ENCODE results near the gene RELL1. TPM values are rescaled to one million over a fixed set of nuclear protein-coding genes. Genes with fewer than 3 reads are reported as not detected.

Gene RELL1
- polyA plus RNA-seq, 1 of the 3 experiments (the other 2 are of a cell fraction), result 4.5 TPM

- H3K9me2 ChIP-seq, result no peaks in the 10 kb centered on the region
- H3F3A ChIP-seq (replicated peaks; ENCODE audit: insufficient read depth), result peaks cover 4% of the 10 kb centered on the region
- TF ChIP-seq FOXM1 (IDR thresholded peaks at IDR 0.05; ENCODE audit: low read depth) (no peak), USF1 (IDR thresholded peaks at IDR 0.05; ENCODE audit: borderline replicate concordance, low read depth) (no peak), ELF1 (IDR thresholded peaks at IDR 0.05) (no peak), FOXJ3 (CRISPR knock-in tag; IDR thresholded peaks at IDR 0.05) (no peak), FOSL2 (IDR thresholded peaks at IDR 0.05; ENCODE audit: borderline replicate concordance, low read depth) (peak; percentile 46; the same call in 1 of the 2 replicates), ZBTB33 (IDR thresholded peaks at IDR 0.05; ENCODE audit: borderline replicate concordance, low read depth) (no peak), PBX3 (IDR thresholded peaks at IDR 0.05) (peak; percentile 58), MXI1 (IDR thresholded peaks at IDR 0.05; ENCODE audit: low read depth, low read length) (no peak), MEF2A (IDR thresholded peaks at IDR 0.05; ENCODE audit: borderline replicate concordance, low read depth) (no peak), SIN3A (IDR thresholded peaks at IDR 0.05; ENCODE audit: borderline replicate concordance, low read depth, low read length) (no peak)
- no peak overlapping the region for H3K27ac ChIP-seq (ENCODE audit: low read depth in 2 of 2, low read length in 1 of 2)
- ChIA-PET CTCF (interaction anchor here (2.1 to 9.6 kb wide), 5 partner anchors 38 to 432 kb away, joined by 7 to 201 read pairs (median 27); no protein-coding TSS in a partner anchor), POLR2A (no interaction called here)
- H2AFZ ChIP-seq (ENCODE audit: low read depth), result no peak overlapping the region
- peaks cover 4% of the 10 kb centered on the region in 2 experiments; a peak in 1 of 4 replicates for H3K4me1 ChIP-seq (ENCODE audit: control insufficient read depth in 1 of 2, insufficient read depth in 2 of 2, low read depth in 1 of 2, low read length in 1 of 2)
- no peak overlapping the region for H3K4me2 ChIP-seq
- H3K4me3 ChIP-seq (ENCODE audit: low read depth in 2 of 2, low read length in 1 of 2), result no peak overlapping the region
- H3K9me3 ChIP-seq, result no peaks in the 10 kb centered on the region
- H3K79me2 ChIP-seq (ENCODE audit: insufficient read depth), result no peaks in the 10 kb centered on the region
- WGBS (ENCODE audit: low lambda C conversion rate), result 91% methylated on average over 4 of the region's 4 CpGs
- no peaks in the 10 kb centered on the region for H3K27me3 ChIP-seq (ENCODE audit: insufficient read depth)
- H4K20me1 ChIP-seq (ENCODE audit: insufficient read depth), result no peaks in the 10 kb centered on the region
- H3K9ac ChIP-seq, result no peak overlapping the region
- no peak for DNase-seq
- H3K36me3 ChIP-seq (replicated peaks in 1 of 2; ENCODE audit: control insufficient read depth in 1 of 2, insufficient read depth in 2 of 2, low read length in 1 of 2), result peaks cover 0 to 5% of the 10 kb centered on the region in 2 experiments
Measured at GRCh38 chr4:37604461-37604860, 81.7 kb downstream of the RELL1 start.

- Histone ChIP-seq H3K9me2 (no peaks in the 10 kb centered on the region), H3K4me3 (ENCODE audit: low read depth in 2 of 2, low read length in 1 of 2) (no peak overlapping the region), H4K20me1 (ENCODE audit: insufficient read depth) (no peaks in the 10 kb centered on the region), H3F3A (replicated peaks; ENCODE audit: insufficient read depth) (peaks cover 4% of the 10 kb centered on the region), H3K27ac (ENCODE audit: low read depth in 2 of 2, low read length in 1 of 2) (no peak overlapping the region), H3K4me2 (no peak overlapping the region), H3K79me2 (ENCODE audit: insufficient read depth) (no peaks in the 10 kb centered on the region), H3K36me3 (replicated peaks in 1 of 2; ENCODE audit: control insufficient read depth in 1 of 2, insufficient read depth in 2 of 2, low read length in 1 of 2) (no peaks in the 10 kb centered on the region), H2AFZ (ENCODE audit: low read depth) (no peak overlapping the region), H3K9me3 (no peaks in the 10 kb centered on the region), H3K27me3 (ENCODE audit: insufficient read depth) (no peaks in the 10 kb centered on the region), H3K4me1 (ENCODE audit: control insufficient read depth in 1 of 2, insufficient read depth in 2 of 2, low read depth in 1 of 2, low read length in 1 of 2) (peaks cover 4% of the 10 kb centered on the region in 2 experiments; a peak in 1 of 4 replicates), H3K9ac (no peak overlapping the region)
- ChIA-PET POLR2A (no interaction called here), CTCF (interaction anchor here (0.6 to 9.6 kb wide), 40 partner anchors 10 to 442 kb away, joined by 3 to 201 read pairs (median 6); no protein-coding TSS in a partner anchor)
- DNase-seq, result no peak
- 88% methylated on average over 5 of the region's 5 CpGs for WGBS (ENCODE audit: low lambda C conversion rate)
- TF ChIP-seq MXI1 (IDR thresholded peaks at IDR 0.05; ENCODE audit: low read depth, low read length) (no peak), CHD2 (IDR thresholded peaks at IDR 0.05; ENCODE audit: low read length, partially characterized antibody) (no peak), REST (IDR thresholded peaks at IDR 0.05; ENCODE audit: low read depth, low read length) (no peak), EP300 (IDR thresholded peaks at IDR 0.05; ENCODE audit: borderline replicate concordance in 1 of 2, low read depth in 1 of 2, low read length in 1 of 2) (no peak), GATA2 (CRISPR knock-in tag; IDR thresholded peaks at IDR 0.05) (no peak), JUND (IDR thresholded peaks at IDR 0.05) (no peak), ZBTB33 (IDR thresholded peaks at IDR 0.05; ENCODE audit: borderline replicate concordance, low read depth) (no peak), TAF1 (IDR thresholded peaks at IDR 0.05; ENCODE audit: borderline replicate concordance, low read depth, low read length) (no peak), NRF1 (IDR thresholded peaks at IDR 0.05; ENCODE audit: low read depth, low read length) (no peak)
Measured at GRCh38 chr4:37603711-37604110, 82.5 kb downstream of the RELL1 start.
